Measurements from ENCODE around the gene OR9K2.
"Not testable (repeated sequence)": the region's sequence is repeated elsewhere in the genome, so short reads cannot be mapped to it uniquely, and the experiment has no call there.

Gene OR9K2
- 0 reads per million in 2 experiments for total RNA-seq

- no peak for DNase-seq (ENCODE audit: low read depth)
Measured at GRCh38 chr12:55126106-55126505, at the start of gene OR9K2. OR9K2 (plus strand) TSS chr12:55126406; CDS start chr12:55129835, 3,429 bp downstream.

- DNase-seq (ENCODE audit: low read depth) = no peak
Measured at GRCh38 chr12:55092579-55092978, 33.6 kb upstream of the OR9K2 start.

GRCh38 chr12:55112378-55112875 lies 13.8 kb upstream of the OR9K2 start:
- no peak for DNase-seq (ENCODE audit: low read depth)

DNA sequence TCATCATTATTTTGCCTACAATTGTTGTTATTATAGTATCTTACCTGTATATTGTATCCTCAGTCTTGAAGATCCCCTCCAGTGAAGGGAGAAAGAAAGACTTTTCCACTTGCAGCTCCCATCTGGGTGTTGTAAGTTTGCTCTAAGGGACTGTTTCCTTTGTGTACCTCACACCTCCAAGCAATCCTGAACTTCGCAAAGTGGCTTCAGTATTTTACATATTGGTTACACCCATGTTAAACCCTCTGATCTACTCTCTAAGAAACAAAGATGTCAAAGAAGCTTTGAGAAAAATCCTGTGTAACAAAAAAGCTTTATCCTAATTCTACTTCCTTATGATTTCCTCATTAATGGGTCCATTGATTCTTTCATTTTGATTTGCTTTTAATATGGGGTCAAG lies 10.1 kb upstream of the OR9K2 start:
- DNase-seq (ENCODE audit: low read depth) = no peak

GRCh38 chr12:55132816-55133215 lies 6.6 kb downstream of the OR9K2 start:
- DNase-seq (ENCODE audit: low read depth) = no peak

- DNase-seq (ENCODE audit: low read depth) = peak; percentile 15
Measured at GRCh38 chr12:55142669-55143565, 16.7 kb downstream of the OR9K2 start.

- DNase-seq (ENCODE audit: low read depth) = no peak
Measured at GRCh38 chr12:55143566-55143870, 17.3 kb downstream of the OR9K2 start.

DNA sequence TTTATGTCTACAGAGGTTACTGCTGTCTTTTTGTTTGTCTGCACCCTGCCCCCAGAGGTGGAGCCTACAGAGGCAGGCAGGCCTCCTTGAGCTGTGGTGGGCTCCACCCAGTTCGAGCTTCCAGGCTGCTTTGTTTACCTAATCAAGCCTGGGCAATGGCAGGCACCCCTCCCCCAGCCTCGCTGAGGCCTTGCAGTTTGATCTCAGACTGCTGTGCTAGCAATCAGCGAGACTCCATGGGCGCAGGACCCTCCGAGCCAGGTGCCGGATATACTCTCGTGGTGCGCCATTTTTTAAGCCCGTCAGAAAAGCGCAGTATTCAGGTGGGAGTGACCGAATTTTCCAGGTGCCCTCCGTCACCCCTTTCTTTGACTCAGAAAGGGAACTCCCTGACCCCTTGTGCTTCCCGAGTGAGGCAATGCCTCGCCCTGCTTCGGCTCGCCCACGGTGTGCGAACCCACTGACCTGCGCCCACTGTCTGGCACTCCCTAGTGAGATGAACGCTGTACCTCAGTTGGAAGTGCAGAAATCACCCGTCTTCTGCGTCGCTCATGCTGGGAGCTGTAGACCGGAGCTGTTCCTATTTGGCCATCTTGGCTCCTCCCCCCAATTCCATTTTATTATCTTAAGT lies 40.9 kb downstream of the OR9K2 start:
- not testable (repeated sequence) for DNase-seq (ENCODE audit: low read depth)

DNA sequence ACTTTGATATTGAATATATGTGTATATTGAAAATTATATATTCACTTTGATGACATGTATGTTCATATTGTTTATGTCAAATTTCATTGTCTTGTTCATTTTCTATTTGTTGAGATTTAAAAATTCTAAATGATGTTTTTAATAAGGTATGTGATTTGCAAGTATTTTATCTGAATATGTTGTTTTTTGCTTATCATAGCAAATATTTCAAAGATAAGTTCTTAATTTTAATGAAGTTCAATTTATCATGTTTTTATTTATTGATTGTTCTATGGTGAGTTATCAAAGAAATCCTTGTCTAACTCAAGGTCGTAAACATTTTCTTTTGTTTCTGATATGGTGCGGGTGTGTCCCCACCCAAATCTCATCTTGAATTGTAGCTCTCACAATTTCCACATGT lies 45.2 kb downstream of the OR9K2 start:
- DNase-seq (ENCODE audit: low read depth) = no peak

- not testable (repeated sequence) for DNase-seq (ENCODE audit: low read depth)
Measured at GRCh38 chr12:55171846-55172245, 45.6 kb downstream of the OR9K2 start.

DNA sequence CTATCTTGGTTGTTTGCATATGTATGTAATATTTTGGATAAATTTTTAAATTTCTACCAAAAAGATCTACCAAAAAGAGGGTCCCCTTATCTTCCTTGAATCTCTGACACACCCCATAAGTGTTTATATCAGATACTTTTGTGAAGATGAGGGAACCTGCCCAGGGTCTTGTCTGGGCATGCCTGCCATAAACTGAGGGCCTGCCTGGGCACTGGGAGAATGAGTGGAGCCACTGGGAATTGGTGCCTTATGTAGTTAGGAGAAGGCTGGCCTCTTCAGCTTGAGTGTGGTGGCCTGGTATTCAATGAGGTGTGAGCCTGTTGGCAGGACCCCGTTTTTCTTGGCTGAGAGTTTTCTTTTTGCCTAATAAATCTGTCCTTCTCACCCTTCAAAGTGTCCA lies 46.5 kb downstream of the OR9K2 start:
- no peak for DNase-seq (ENCODE audit: low read depth)

DNA sequence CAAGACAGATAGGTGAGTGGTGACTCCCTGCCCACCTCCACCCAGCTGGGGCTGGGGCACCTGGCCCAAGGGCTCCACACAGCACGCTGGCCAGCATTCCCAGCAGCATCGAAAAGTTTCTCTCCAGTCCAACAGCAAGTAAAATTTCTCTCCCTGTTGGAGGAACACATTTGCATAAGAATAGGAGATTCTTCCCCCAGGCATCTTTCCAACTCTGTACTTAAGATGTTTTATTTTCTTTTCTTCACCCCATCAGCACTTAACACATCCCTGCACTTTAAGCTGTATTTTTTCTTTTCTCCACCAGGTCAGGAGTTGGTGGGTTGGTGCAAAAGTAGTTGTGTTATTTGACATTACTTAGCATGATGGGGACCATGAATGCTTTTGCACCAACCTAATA lies 47.2 kb downstream of the OR9K2 start:
- no peak for DNase-seq (ENCODE audit: low read depth)

All from T follicular helper cell (primary cell).